NB4 (cell line): ENCODE measurements around the gene TTC1.

ENCODE experiments used
- POLR2A ChIP-seq: IDR thresholded peaks from 2 replicates; pipeline ENCODE4 v1.6.1; 2011; ENCODE audit warnings: mild to moderate bottlenecking; ENCODE audit not compliant: insufficient read length; ENCODE audit errors: extremely low read depth
- TF ChIP-seq, protein P1 (sequence below): IDR thresholded peaks from one replicate; pipeline ENCODE4 v1.5.1; 2012; ENCODE audit warnings: low read depth, low read length

DNA sequence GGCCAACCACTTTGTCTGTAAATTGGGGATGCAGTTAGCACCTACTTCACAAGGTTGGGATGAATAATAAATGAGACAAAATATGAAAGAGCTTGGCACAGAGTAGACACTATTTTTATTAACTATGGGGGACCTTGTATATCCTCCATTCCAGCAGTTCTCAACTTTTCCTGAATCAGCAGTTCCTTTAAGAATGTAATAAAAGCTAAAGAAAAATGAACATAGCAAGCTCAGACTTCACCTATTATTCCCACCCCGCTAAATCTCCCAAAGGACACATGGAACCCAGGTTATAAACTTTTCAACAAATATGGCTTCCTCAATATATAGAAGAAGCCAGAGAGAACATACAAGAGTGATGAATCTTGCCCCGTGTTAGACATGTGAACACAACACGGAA, 32.0 kb upstream of the TTC1 start:
- TF ChIP-seq, protein P1, sequence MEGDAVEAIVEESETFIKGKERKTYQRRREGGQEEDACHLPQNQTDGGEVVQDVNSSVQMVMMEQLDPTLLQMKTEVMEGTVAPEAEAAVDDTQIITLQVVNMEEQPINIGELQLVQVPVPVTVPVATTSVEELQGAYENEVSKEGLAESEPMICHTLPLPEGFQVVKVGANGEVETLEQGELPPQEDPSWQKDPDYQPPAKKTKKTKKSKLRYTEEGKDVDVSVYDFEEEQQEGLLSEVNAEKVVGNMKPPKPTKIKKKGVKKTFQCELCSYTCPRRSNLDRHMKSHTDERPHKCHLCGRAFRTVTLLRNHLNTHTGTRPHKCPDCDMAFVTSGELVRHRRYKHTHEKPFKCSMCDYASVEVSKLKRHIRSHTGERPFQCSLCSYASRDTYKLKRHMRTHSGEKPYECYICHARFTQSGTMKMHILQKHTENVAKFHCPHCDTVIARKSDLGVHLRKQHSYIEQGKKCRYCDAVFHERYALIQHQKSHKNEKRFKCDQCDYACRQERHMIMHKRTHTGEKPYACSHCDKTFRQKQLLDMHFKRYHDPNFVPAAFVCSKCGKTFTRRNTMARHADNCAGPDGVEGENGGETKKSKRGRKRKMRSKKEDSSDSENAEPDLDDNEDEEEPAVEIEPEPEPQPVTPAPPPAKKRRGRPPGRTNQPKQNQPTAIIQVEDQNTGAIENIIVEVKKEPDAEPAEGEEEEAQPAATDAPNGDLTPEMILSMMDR = no peak
- no peak for TF ChIP-seq POLR2A
